Mucosa of rectum (tissue), 2 donors: ENCODE data around the gene CHMP5.
"Not testable (repeated sequence)": the region's sequence is repeated elsewhere in the genome, so short reads cannot be mapped to it uniquely, and the experiment has no call there.

ENCODE experiments used
- H3K27ac ChIP-seq, 2 donors: one replicate each; pipeline ENCODE4 v1.7.0; 2013; ENCODE audit warnings: inconsistent platforms in 2 of 2, low read depth in 2 of 2, low read length in 2 of 2
- H3K27me3 ChIP-seq, 2 donors: one replicate each; pipeline ENCODE4 v1.7.0; 2013; ENCODE audit warnings: low read length in 2 of 2; ENCODE audit not compliant: control insufficient read depth in 2 of 2, insufficient read depth in 2 of 2
- H3K36me3 ChIP-seq, 2 donors: one replicate each; pipeline ENCODE4 v1.7.0; 2013; ENCODE audit warnings: low read length in 2 of 2; ENCODE audit not compliant: control insufficient read depth in 2 of 2, insufficient read depth in 2 of 2
- H3K4me1 ChIP-seq, 2 donors: one replicate each; pipeline ENCODE4 v1.7.0; 2013; ENCODE audit warnings: low read length in 2 of 2, mild to moderate bottlenecking in 1 of 2; ENCODE audit not compliant: control insufficient read depth in 2 of 2, insufficient read depth in 2 of 2
- H3K4me3 ChIP-seq, 2 donors: one replicate each; pipeline ENCODE4 v1.7.0; 2013; ENCODE audit warnings: low read length in 2 of 2
- H3K9ac ChIP-seq, 2 donors: one replicate each; pipeline ENCODE4 v1.7.0; 2013; ENCODE audit warnings: low read length in 2 of 2, low read depth in 1 of 2, mild to moderate bottlenecking in 1 of 2
- H3K9me3 ChIP-seq, 2 donors: one replicate each; pipeline ENCODE4 v1.7.0; 2013; ENCODE audit warnings: low read length in 2 of 2; ENCODE audit not compliant: control insufficient read depth in 2 of 2
- donor health status: healthy.
- donor health status: Normal muscosa, but diverticular disease.

Gene CHMP5

GRCh38 chr9:33307067-33307466, 42.2 kb downstream of the CHMP5 start:
- peaks cover 79 to 81% of the 10 kb centered on the region in 2 donors for H3K36me3 ChIP-seq

GRCh38 chr9:33309903-33310302, 45.1 kb downstream of the CHMP5 start:
- Histone ChIP-seq H3K27me3 (no peaks in the 10 kb centered on the region), H3K9me3 (no peaks in the 10 kb centered on the region), H3K4me3 (no peak overlapping the region), H3K9ac (no peak overlapping the region), H3K4me1 (no peaks in the 10 kb centered on the region), H3K36me3 (peaks cover 79 to 81% of the 10 kb centered on the region in 2 donors), H3K27ac (no peak overlapping the region)

More at GRCh38 chr9:33307067-33307466, 42.2 kb downstream of the CHMP5 start:
- H3K4me1 ChIP-seq = no peaks in the 10 kb centered on the region
- H3K4me3 ChIP-seq = no peak overlapping the region
- H3K27ac ChIP-seq = no peak overlapping the region
- H3K9ac ChIP-seq = no peak overlapping the region
- no peaks in the 10 kb centered on the region for H3K9me3 ChIP-seq
- no peaks in the 10 kb centered on the region for H3K27me3 ChIP-seq

GRCh38 chr9:33310748-33311147, 45.9 kb downstream of the CHMP5 start:
- Histone ChIP-seq H3K27me3 (no peaks in the 10 kb centered on the region), H3K9ac (no peak overlapping the region), H3K27ac (no peak overlapping the region), H3K9me3 (no peaks in the 10 kb centered on the region), H3K36me3 (peaks cover 71 to 81% of the 10 kb centered on the region in 2 donors), H3K4me3 (no peak overlapping the region), H3K4me1 (no peaks in the 10 kb centered on the region)

GRCh38 chr9:33311953-33312352, 47.1 kb downstream of the CHMP5 start:
- Histone ChIP-seq H3K4me3 (no peak overlapping the region), H3K9ac (no peak overlapping the region), H3K4me1 (no peaks in the 10 kb centered on the region), H3K27me3 (no peaks in the 10 kb centered on the region), H3K36me3 (peaks cover 68 to 80% of the 10 kb centered on the region in 2 donors), H3K9me3 (no peaks in the 10 kb centered on the region), H3K27ac (no peak overlapping the region)

GRCh38 chr9:33315371-33315770, 50.5 kb downstream of the CHMP5 start:
- H3K4me1 ChIP-seq = no peaks in the 10 kb centered on the region
- H3K9ac ChIP-seq = no peak overlapping the region
- peaks cover 67 to 77% of the 10 kb centered on the region in 2 donors for H3K36me3 ChIP-seq
- H3K27ac ChIP-seq = no peak overlapping the region
- no peaks in the 10 kb centered on the region for H3K27me3 ChIP-seq
- no peaks in the 10 kb centered on the region for H3K9me3 ChIP-seq
- no peak overlapping the region for H3K4me3 ChIP-seq

- peaks cover 65 to 78% of the 10 kb centered on the region in 2 donors for H3K36me3 ChIP-seq
- H3K9ac ChIP-seq, H3K27ac ChIP-seq: not testable (repeated sequence)
Measured at GRCh38 chr9:33317136-33317535, 52.3 kb downstream of the CHMP5 start.

GRCh38 chr9:33318225-33318624, 53.4 kb downstream of the CHMP5 start:
- Histone ChIP-seq H3K36me3 (peaks cover 65 to 78% of the 10 kb centered on the region in 2 donors), H3K27ac (no peak overlapping the region)

More at GRCh38 chr9:33317136-33317535, 52.3 kb downstream of the CHMP5 start:
- H3K27me3 ChIP-seq, H3K9me3 ChIP-seq, H3K4me3 ChIP-seq, H3K4me1 ChIP-seq: not testable (repeated sequence)

GRCh38 chr9:33318781-33319180, 53.9 kb downstream of the CHMP5 start:
- Histone ChIP-seq H3K27me3 (no peaks in the 10 kb centered on the region), H3K4me1 (no peaks in the 10 kb centered on the region), H3K4me3 (no peak overlapping the region), H3K36me3 (peaks cover 59 to 74% of the 10 kb centered on the region in 2 donors), H3K27ac (no peak overlapping the region), H3K9ac (no peak overlapping the region), H3K9me3 (no peaks in the 10 kb centered on the region)

More at GRCh38 chr9:33318225-33318624, 53.4 kb downstream of the CHMP5 start:
- H3K4me3 ChIP-seq = no peak overlapping the region
- H3K9ac ChIP-seq = no peak overlapping the region
- H3K9me3 ChIP-seq = no peaks in the 10 kb centered on the region
- no peaks in the 10 kb centered on the region for H3K4me1 ChIP-seq
- H3K27me3 ChIP-seq = no peaks in the 10 kb centered on the region

- H3K4me1 ChIP-seq = no peaks in the 10 kb centered on the region
- H3K27me3 ChIP-seq = no peaks in the 10 kb centered on the region
- H3K9me3 ChIP-seq = no peaks in the 10 kb centered on the region
- H3K27ac ChIP-seq = no peak overlapping the region
- peaks cover 57 to 72% of the 10 kb centered on the region in 2 donors for H3K36me3 ChIP-seq
- H3K9ac ChIP-seq = no peak overlapping the region
- H3K4me3 ChIP-seq = no peak overlapping the region
Measured at GRCh38 chr9:33320230-33320567, 55.4 kb downstream of the CHMP5 start.

GRCh38 chr9:33320568-33321261, 55.9 kb downstream of the CHMP5 start:
- peaks cover 57 to 67% of the 10 kb centered on the region in 2 donors for H3K36me3 ChIP-seq
- no peak overlapping the region for H3K4me3 ChIP-seq
- H3K27ac ChIP-seq = no peak overlapping the region
- no peaks in the 10 kb centered on the region for H3K27me3 ChIP-seq
- H3K4me1 ChIP-seq = no peaks in the 10 kb centered on the region
- no peak overlapping the region for H3K9ac ChIP-seq
- H3K9me3 ChIP-seq = no peaks in the 10 kb centered on the region
